Measurements from ENCODE around the gene GPR135. TPM values are rescaled to one million over a fixed set of nuclear protein-coding genes. Genes with fewer than 3 reads are reported as not detected.
A peak's percentile ranks its signal among the peaks of the same experiment; 100 is the strongest.

The GPR135 gene
- total RNA-seq, 1 donor from 2014 or later, result 6.4 TPM

DNA sequence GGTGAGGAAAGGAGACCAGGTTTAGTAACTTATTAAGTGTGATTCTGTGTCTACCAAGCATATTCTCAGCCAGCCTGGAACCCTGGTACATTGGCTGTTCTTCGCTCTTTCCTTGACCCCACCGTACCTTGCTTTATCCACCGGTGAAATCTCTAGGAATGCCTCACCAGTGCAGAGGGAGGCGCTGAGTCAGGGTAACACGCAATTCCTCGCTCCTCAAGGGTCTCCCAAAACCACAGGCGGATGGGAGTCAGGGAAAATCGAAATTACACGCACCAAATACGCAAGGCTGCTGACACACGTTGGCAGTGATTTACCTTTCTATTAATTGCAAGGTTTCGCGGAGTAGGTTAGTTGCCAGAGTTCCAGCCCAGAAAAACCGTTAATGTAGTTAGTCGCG lies 18.2 kb upstream of the GPR135 start:
- intact Hi-C loops (cut with DNase I), result no loop called here

DNA sequence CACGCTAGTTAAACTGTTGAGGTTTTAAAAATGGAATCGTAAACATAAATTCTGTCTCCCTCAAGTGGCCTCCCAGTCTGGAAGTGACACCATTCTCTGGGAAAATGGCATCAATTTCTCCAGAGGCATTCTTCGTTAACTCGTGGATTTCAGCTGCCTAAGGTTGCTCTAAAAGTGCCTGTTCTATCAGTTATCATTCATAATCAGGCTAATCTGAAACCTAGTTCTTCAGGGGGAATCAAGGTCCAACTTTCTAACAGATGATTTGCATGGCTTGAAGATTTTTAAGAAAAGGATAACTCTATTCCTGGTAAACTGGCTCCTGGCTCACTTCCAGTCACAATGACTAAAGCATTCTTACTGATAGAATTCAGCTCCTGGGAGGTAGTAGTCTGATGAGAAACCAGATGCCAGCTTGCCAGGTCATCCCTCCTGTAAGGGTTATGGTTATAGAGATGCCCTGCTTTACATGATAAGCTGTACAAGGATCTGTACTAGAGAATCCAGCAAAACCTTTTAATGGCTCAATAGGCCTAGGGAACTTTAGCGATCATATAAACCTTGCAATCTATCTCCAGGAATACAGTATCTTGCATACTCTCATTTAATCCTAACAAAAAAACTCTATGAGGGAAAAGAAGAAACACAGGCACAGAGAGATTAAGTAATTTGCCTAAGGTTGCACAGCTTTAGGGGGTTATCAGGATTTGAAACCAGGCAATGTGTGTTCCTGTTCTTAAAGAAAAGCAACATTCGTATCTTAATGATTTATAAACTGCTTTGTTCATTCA lies 17.6 kb upstream of the GPR135 start:
- H3K9me3 ChIP-seq, result no peaks in the 10 kb centered on the region
- H3K27me3 ChIP-seq, result no peaks in the 10 kb centered on the region
- intact Hi-C loops (cut with DNase I), result no loop called here
- peaks cover 0 to 5% of the 10 kb centered on the region in 2 donors for H3K36me3 ChIP-seq
- DNase-seq (ENCODE audit: extremely low spot score in 2 of 2), result no peak
- H3K27ac ChIP-seq, result peak overlapping the region; percentile 92
- TF ChIP-seq POLR2A (IDR thresholded peaks at IDR 0.05), result no peak
- TF ChIP-seq POLR2AphosphoS5 (IDR thresholded peaks at IDR 0.05; ENCODE audit: insufficient read depth in 1 of 2, low read depth in 1 of 2), result no peak
- TF ChIP-seq, protein P1, sequence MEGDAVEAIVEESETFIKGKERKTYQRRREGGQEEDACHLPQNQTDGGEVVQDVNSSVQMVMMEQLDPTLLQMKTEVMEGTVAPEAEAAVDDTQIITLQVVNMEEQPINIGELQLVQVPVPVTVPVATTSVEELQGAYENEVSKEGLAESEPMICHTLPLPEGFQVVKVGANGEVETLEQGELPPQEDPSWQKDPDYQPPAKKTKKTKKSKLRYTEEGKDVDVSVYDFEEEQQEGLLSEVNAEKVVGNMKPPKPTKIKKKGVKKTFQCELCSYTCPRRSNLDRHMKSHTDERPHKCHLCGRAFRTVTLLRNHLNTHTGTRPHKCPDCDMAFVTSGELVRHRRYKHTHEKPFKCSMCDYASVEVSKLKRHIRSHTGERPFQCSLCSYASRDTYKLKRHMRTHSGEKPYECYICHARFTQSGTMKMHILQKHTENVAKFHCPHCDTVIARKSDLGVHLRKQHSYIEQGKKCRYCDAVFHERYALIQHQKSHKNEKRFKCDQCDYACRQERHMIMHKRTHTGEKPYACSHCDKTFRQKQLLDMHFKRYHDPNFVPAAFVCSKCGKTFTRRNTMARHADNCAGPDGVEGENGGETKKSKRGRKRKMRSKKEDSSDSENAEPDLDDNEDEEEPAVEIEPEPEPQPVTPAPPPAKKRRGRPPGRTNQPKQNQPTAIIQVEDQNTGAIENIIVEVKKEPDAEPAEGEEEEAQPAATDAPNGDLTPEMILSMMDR (IDR thresholded peaks at IDR 0.05), result no peak
- peak overlapping the region; percentile 69 to 97 for H3K4me3 ChIP-seq
- peaks cover 60% of the 10 kb centered on the region for H3K4me1 ChIP-seq

More for the DNA sequence above, 18.2 kb upstream of the GPR135 start:
- Histone ChIP-seq H3K4me1 (peaks cover 60% of the 10 kb centered on the region), H3K27me3 (no peaks in the 10 kb centered on the region), H3K9me3 (no peaks in the 10 kb centered on the region), H3K4me3 (peak overlapping the region; percentile 69 to 97), H3K36me3 (peaks cover 0 to 4% of the 10 kb centered on the region in 2 donors), H3K27ac (peak overlapping the region; percentile 92)
- DNase-seq (ENCODE audit: extremely low spot score in 2 of 2), result no peak
- TF ChIP-seq POLR2AphosphoS5 (IDR thresholded peaks at IDR 0.05; ENCODE audit: insufficient read depth in 1 of 2, low read depth in 1 of 2) (no peak), POLR2A (IDR thresholded peaks at IDR 0.05) (no peak)

- Histone ChIP-seq H3K4me1 (peaks cover 59% of the 10 kb centered on the region), H3K36me3 (peaks cover 0 to 5% of the 10 kb centered on the region in 2 donors), H3K27ac (peak overlapping the region; percentile 92), H3K27me3 (no peaks in the 10 kb centered on the region), H3K4me3 (peak overlapping the region; percentile 69 to 97), H3K9me3 (no peaks in the 10 kb centered on the region)
- TF ChIP-seq, protein P1 (IDR thresholded peaks at IDR 0.05), result no peak
- no peak for TF ChIP-seq POLR2A (IDR thresholded peaks at IDR 0.05)
- no peak for TF ChIP-seq POLR2AphosphoS5 (IDR thresholded peaks at IDR 0.05; ENCODE audit: insufficient read depth in 1 of 2, low read depth in 1 of 2)
- intact Hi-C loops (cut with DNase I), result no loop called here
- no peak for DNase-seq (ENCODE audit: extremely low spot score in 2 of 2)
Observed at GRCh38 chr14:59481871-59482540, 16.8 kb upstream of the GPR135 start.

DNA sequence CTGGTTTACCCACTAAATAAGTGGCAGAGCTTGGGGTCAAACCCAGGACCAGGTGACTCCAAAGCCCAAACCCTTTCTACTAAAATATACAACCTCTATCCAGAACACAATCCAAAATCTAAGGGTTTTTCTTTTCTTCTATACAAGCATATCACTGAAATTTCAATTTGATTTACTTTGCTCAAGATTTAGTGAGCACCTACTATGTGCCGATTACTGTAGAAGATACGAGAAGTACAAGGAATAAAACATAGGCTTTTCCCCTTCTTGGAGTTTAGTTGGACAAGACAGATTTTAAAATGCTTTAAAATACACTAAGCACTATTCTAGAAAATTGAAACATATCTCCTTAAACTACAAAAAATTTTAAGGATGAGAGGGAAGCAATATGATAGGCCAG lies 16.2 kb upstream of the GPR135 start:
- Histone ChIP-seq H3K4me1 (peaks cover 53% of the 10 kb centered on the region), H3K4me3 (no peak overlapping the region), H3K27ac (peak overlapping the region; percentile 92), H3K9me3 (no peaks in the 10 kb centered on the region), H3K36me3 (peaks cover 0 to 11% of the 10 kb centered on the region in 2 donors), H3K27me3 (no peaks in the 10 kb centered on the region)
- TF ChIP-seq POLR2AphosphoS5 (IDR thresholded peaks at IDR 0.05; ENCODE audit: insufficient read depth in 1 of 2, low read depth in 1 of 2) (no peak), POLR2A (IDR thresholded peaks at IDR 0.05) (no peak)
- TF ChIP-seq, protein P1 (IDR thresholded peaks at IDR 0.05), result no peak
- intact Hi-C loops (cut with DNase I), result no loop called here
- no peak for DNase-seq (ENCODE audit: extremely low spot score in 2 of 2)

GRCh38 chr14:59480166-59480565 lies 15.0 kb upstream of the GPR135 start:
- intact Hi-C loops (cut with DNase I), result no loop called here

More at GRCh38 chr14:59480166-59480565, 15.0 kb upstream of the GPR135 start:
- Histone ChIP-seq H3K36me3 (peaks cover 0 to 23% of the 10 kb centered on the region in 2 donors), H3K27ac (no peak overlapping the region), H3K4me1 (peaks cover 41% of the 10 kb centered on the region), H3K27me3 (no peaks in the 10 kb centered on the region), H3K9me3 (no peaks in the 10 kb centered on the region), H3K4me3 (no peak overlapping the region)
- TF ChIP-seq, protein P1 (IDR thresholded peaks at IDR 0.05), result no peak
- no peak for TF ChIP-seq POLR2A (IDR thresholded peaks at IDR 0.05)
- no peak for TF ChIP-seq POLR2AphosphoS5 (IDR thresholded peaks at IDR 0.05; ENCODE audit: insufficient read depth in 1 of 2, low read depth in 1 of 2)
- DNase-seq (ENCODE audit: extremely low spot score in 2 of 2), result no peak
